ENCODE data around the gene CDC25B. TPM values are rescaled to one million over a fixed set of nuclear protein-coding genes. Genes with fewer than 3 reads are reported as not detected.

CDC25B gene
- total RNA-seq, 4 donors from 2014 or later = 14.5 to 39.7 (median 38.4) TPM

- 56% methylated on average over 2 of the region's 11 CpGs; no CpG with 5 or more reads in 1 of the 2 donors for WGBS, 2 donors (ENCODE audit: low coverage in 1 of 2)
- ATAC-seq = no peak
- Histone ChIP-seq H3K4me1 (peaks cover 4 to 80% (median 26%) of the 10 kb centered on the region in 3 donors), H3K27ac (peak overlapping the region in 3 of 4 donors; percentile 96 to 97 (median 96)), H3K36me3 (peaks cover 0 to 66% of the 10 kb centered on the region in 2 donors), H3K4me3 (no peak overlapping the region), H3K27me3 (no peaks in the 10 kb centered on the region), H3K9me3 (peaks cover 0 to 5% (median 0%) of the 10 kb centered on the region in 3 donors)
- no peak for TF ChIP-seq CTCF (IDR thresholded peaks at IDR 0.05)
- TF ChIP-seq EP300 (IDR thresholded peaks at IDR 0.05) = no peak
- TF ChIP-seq POLR2A (IDR thresholded peaks at IDR 0.05) = no peak
- no peak for TF ChIP-seq POLR2AphosphoS5 (IDR thresholded peaks at IDR 0.05)
Measured at GRCh38 chr20:3804254-3804751, 8.2 kb downstream of the CDC25B start.

- 40% methylated on average over 1 of the region's 11 CpGs; no CpG with 5 or more reads in 1 of the 2 donors for WGBS, 2 donors (ENCODE audit: low coverage in 1 of 2)
- peaks cover 4 to 79% (median 23%) of the 10 kb centered on the region in 3 donors for H3K4me1 ChIP-seq
- peak overlapping the region in 3 of 4 donors; percentile 96 to 97 (median 96) for H3K27ac ChIP-seq
- H3K27me3 ChIP-seq = no peaks in the 10 kb centered on the region
- ATAC-seq = no peak
- no peak for TF ChIP-seq CTCF (IDR thresholded peaks at IDR 0.05)
- TF ChIP-seq POLR2AphosphoS5 (IDR thresholded peaks at IDR 0.05) = no peak
- TF ChIP-seq EP300 (IDR thresholded peaks at IDR 0.05) = no peak
- TF ChIP-seq POLR2A (IDR thresholded peaks at IDR 0.05) = no peak
- H3K4me3 ChIP-seq = no peak overlapping the region
- H3K36me3 ChIP-seq = peaks cover 0 to 63% of the 10 kb centered on the region in 2 donors
- H3K9me3 ChIP-seq = peaks cover 0 to 5% (median 0%) of the 10 kb centered on the region in 3 donors
Measured at GRCh38 chr20:3804781-3805180, 8.7 kb downstream of the CDC25B start.

- 68% methylated on average over 3 of the region's 3 CpGs; no CpG with 5 or more reads in 1 of the 2 donors for WGBS, 2 donors (ENCODE audit: low coverage in 1 of 2)
- ATAC-seq = no peak
- Histone ChIP-seq H3K27me3 (no peaks in the 10 kb centered on the region), H3K27ac (peak overlapping the region; percentile 88 to 97 (median 96)), H3K4me3 (peak overlapping the region in 1 of 2 donors; percentile 30), H3K4me1 (peaks cover 8 to 87% (median 41%) of the 10 kb centered on the region in 3 donors), H3K9me3 (peaks cover 0 to 5% (median 0%) of the 10 kb centered on the region in 3 donors), H3K36me3 (peaks cover 0 to 25% of the 10 kb centered on the region in 2 donors)
- no peak for TF ChIP-seq POLR2A (IDR thresholded peaks at IDR 0.05)
- TF ChIP-seq EP300 (IDR thresholded peaks at IDR 0.05) = no peak
- no peak for TF ChIP-seq POLR2AphosphoS5 (IDR thresholded peaks at IDR 0.05)
- TF ChIP-seq CTCF (IDR thresholded peaks at IDR 0.05) = no peak
Measured at GRCh38 chr20:3808544-3808943, 12.4 kb downstream of the CDC25B start.

GRCh38 chr20:3811467-3812258, 15.6 kb downstream of the CDC25B start:
- TF ChIP-seq CTCF (IDR thresholded peaks at IDR 0.05) (peak in 1 of 4 experiments; percentile 1), POLR2A (IDR thresholded peaks at IDR 0.05) (peak; percentile 68 to 70), EP300 (IDR thresholded peaks at IDR 0.05) (peak; percentile 35), POLR2AphosphoS5 (IDR thresholded peaks at IDR 0.05) (peak; percentile 100)
- H3K9me3 ChIP-seq = no peaks in the 10 kb centered on the region
- no peaks in the 10 kb centered on the region for H3K27me3 ChIP-seq
- ATAC-seq = peak; percentile 92
- H3K4me1 ChIP-seq = peaks cover 8 to 67% (median 33%) of the 10 kb centered on the region in 3 donors
- WGBS, 2 donors (ENCODE audit: low coverage in 1 of 2) = 1 to 6% methylated on average over 2 to 12 of the region's 20 CpGs
- peak overlapping the region; percentile 38 to 50 for H3K4me3 ChIP-seq
- H3K36me3 ChIP-seq = no peaks in the 10 kb centered on the region
- peak overlapping the region; percentile 86 to 96 (median 92) for H3K27ac ChIP-seq

All from gastroesophageal sphincter (tissue), 4 donors.